Measurements from ENCODE around the gene PCDHA11. TPM values are rescaled to one million over a fixed set of nuclear protein-coding genes. Genes with fewer than 3 reads are reported as not detected.
"Not testable (repeated sequence)": the region's sequence is repeated elsewhere in the genome, so short reads cannot be mapped to it uniquely, and the experiment has no call there.

The PCDHA11 gene, protein sequence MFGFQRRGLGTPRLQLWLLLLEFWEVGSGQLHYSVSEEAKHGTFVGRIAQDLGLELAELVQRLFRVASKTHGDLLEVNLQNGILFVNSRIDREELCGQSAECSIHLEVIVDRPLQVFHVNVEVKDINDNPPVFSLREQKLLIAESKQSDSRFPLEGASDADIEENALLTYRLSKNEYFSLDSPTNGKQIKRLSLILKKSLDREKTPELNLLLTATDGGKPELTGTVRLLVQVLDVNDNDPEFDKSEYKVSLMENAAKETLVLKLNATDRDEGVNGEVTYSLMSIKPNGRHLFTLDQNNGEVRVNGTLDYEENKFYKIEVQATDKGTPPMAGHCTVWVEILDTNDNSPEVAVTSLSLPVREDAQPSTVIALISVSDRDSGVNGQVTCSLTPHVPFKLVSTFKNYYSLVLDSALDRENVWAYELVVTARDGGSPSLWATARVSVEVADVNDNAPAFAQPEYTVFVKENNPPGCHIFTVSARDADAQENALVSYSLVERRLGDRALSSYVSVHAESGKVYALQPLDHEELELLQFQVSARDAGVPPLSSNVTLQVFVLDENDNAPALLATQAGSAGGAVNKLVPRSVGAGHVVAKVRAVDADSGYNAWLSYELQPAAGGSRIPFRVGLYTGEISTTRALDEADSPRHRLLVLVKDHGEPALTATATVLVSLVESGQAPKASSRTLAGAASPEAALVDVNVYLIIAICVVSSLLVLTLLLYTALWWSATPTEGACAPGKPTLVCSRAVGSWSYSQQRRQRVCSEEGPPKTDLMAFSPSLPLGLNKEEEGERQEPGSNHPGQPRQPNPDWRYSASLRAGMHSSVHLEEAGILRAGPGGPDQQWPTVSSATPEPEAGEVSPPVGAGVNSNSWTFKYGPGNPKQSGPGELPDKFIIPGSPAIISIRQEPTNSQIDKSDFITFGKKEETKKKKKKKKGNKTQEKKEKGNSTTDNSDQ
- total RNA-seq: not detected

DNA sequence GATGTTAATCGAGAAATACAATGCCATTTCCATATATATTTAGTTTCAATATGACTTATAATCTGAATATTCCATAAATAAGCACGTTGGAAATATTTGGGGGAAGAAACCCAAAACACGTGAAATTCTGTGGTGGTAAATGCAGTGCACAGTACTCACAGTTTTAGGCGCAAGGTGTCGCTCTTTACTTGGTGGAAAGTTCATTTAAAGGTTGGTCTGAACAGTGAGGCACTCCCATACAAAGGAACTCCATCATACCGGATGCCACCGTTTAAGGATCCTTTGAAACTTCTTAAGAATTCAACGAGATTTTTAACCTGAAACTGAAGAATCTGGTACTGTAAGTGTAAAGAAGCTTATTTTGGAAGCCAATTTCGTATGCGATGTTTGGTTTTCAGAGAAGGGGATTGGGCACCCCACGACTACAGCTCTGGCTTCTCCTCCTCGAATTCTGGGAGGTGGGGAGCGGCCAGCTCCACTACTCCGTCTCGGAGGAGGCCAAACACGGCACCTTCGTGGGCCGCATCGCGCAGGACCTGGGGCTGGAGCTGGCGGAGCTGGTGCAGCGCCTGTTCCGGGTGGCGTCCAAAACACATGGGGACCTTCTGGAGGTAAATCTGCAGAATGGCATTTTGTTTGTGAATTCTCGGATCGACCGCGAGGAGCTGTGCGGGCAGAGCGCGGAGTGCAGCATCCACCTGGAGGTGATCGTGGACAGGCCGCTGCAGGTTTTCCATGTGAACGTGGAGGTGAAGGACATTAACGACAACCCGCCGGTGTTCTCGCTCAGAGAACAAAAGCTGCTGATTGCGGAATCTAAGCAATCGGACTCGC lies at the start of gene PCDHA11:
Gene PCDHA11, plus strand, starts transcription at position 237 of the 834 bp plus-strand sequence. Its CDS starts 147 bp downstream, at position 384.
- peaks cover 6% of the 10 kb centered on the region for H3K9me3 Mint-ChIP-seq (ENCODE audit: low read depth)
- no peaks in the 10 kb centered on the region for H3K36me3 Mint-ChIP-seq
- no peak within 1 kb of the TSS for H3K27ac Mint-ChIP-seq
- H3K4me1 Mint-ChIP-seq: no peaks in the 10 kb centered on the region
- no peak within 1 kb of the TSS for H3K4me3 Mint-ChIP-seq
- ATAC-seq: no peak
- CTCF ChIA-PET: no interaction called here
- no peak for DNase-seq
- no peaks in the 10 kb centered on the region for H3K27me3 Mint-ChIP-seq

DNA sequence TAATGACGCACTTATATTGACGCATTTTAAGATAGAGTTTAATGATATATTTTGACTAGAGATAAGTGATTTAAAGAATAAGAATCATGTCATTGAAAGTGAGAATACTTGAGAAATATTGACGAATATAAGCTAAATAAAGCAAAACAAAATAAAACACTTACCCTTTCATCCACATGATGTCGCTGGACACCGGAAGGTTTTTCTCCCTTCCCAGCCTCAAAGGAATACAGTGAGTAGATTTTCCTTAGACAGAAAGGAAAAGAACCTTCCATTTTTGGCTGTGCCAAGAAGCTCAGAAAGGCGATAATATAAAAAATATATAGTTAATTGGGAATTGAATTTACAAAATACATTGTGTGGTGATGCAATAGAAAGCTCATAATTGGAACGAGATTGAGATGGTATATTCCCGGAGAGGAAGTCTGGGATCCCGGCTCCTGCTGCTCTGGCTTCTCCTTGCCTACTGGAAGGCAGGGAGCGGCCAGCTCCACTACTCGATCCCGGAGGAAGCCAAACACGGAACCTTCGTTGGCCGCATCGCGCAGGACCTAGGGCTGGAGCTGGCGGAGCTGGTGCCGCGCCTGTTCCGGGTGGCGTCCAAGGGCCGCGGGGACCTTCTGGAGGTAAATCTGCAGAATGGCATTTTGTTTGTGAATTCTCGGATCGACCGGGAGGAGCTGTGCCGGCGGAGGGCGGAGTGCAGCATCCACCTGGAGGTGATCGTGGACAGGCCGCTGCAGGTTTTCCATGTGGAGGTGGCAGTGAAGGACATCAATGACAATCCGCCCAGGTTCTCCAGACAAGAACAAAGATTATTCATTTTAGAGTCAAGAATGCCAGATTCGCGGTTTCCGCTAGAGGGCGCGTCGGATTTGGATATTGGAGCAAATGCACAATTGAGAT lies 47.1 kb upstream of the PCDHA11 start, which contains the start of gene PCDHA5:
Gene PCDHA5, plus strand, starts transcription at position 239 of the 906 bp plus-strand sequence.
- H3K27me3 Mint-ChIP-seq: peaks cover 2% of the 10 kb centered on the region
- H3K36me3 Mint-ChIP-seq: peaks cover 1% of the 10 kb centered on the region
- no peak within 1 kb of the TSS for H3K4me3 Mint-ChIP-seq
- CTCF ChIA-PET: no interaction called here
- H3K9me3 Mint-ChIP-seq (ENCODE audit: low read depth): peaks cover 6% of the 10 kb centered on the region
- no peaks in the 10 kb centered on the region for H3K4me1 Mint-ChIP-seq
- ATAC-seq (no peak), DNase-seq (no peak)
- no peak within 1 kb of the TSS for H3K27ac Mint-ChIP-seq

DNA sequence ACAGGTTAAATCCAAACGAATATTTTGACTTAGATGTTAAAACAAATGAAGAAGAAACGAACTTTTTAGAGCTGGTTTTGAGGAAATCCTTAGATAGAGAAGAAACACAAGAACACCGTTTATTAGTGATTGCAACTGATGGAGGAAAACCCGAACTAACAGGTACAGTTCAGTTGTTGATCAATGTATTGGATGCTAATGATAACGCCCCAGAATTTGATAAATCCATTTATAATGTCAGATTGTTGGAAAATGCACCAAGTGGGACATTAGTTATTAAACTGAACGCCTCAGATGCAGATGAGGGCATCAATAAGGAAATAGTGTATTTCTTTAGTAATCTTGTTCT lies 46.5 kb upstream of the PCDHA11 start:
- Mint-ChIP-seq H3K36me3 (peaks cover 3% of the 10 kb centered on the region), H3K9me3 (ENCODE audit: low read depth) (peaks cover 7% of the 10 kb centered on the region), H3K4me1 (no peaks in the 10 kb centered on the region), H3K27ac (no peak overlapping the region), H3K4me3 (no peak overlapping the region), H3K27me3 (peaks cover 6% of the 10 kb centered on the region)
- no peak for ATAC-seq
- CTCF ChIA-PET: no interaction called here
- no peak for DNase-seq

DNA sequence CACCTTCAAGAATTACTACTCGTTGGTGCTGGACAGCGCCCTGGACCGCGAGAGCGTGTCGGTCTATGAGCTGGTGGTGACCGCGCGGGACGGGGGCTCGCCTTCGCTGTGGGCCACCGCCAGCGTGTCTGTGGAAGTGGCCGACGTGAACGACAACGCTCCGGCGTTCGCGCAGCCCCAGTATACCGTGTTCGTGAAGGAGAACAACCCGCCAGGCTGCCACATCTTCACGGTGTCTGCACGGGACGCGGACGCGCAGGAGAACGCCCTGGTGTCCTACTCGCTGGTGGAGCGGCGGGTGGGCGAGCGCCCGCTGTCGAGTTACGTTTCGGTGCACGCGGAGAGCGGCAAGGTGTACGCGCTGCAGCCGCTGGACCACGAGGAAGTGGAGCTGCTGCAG lies 45.8 kb upstream of the PCDHA11 start:
- H3K4me1 Mint-ChIP-seq; H3K36me3 Mint-ChIP-seq; ATAC-seq; DNase-seq; H3K27ac Mint-ChIP-seq; H3K4me3 Mint-ChIP-seq; CTCF ChIA-PET; H3K27me3 Mint-ChIP-seq; H3K9me3 Mint-ChIP-seq (ENCODE audit: low read depth): not testable (repeated sequence)

DNA sequence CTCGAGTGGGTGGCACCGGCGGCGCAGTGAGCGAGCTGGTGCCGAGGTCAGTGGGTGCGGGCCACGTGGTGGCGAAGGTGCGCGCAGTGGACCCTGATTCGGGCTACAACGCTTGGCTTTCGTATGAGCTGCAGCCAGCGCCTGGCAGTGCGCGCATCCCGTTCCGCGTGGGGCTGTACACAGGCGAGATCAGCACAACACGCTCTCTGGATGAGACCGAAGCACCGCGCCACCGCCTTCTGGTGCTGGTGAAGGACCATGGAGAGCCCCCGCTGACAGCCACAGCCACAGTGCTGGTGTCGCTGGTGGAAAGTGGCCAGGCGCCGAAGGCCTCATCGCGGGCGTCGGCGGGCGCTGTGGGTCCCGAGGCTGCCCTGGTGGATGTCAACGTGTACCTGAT lies 45.3 kb upstream of the PCDHA11 start:
- H3K36me3 Mint-ChIP-seq: peaks cover 3% of the 10 kb centered on the region
- CTCF ChIA-PET: no interaction called here
- no peak overlapping the region for H3K4me3 Mint-ChIP-seq
- no peak overlapping the region for H3K27ac Mint-ChIP-seq
- DNase-seq: no peak
- peaks cover 10% of the 10 kb centered on the region for H3K9me3 Mint-ChIP-seq (ENCODE audit: low read depth)
- H3K27me3 Mint-ChIP-seq: peaks cover 10% of the 10 kb centered on the region
- no peaks in the 10 kb centered on the region for H3K4me1 Mint-ChIP-seq
- no peak for ATAC-seq

DNA sequence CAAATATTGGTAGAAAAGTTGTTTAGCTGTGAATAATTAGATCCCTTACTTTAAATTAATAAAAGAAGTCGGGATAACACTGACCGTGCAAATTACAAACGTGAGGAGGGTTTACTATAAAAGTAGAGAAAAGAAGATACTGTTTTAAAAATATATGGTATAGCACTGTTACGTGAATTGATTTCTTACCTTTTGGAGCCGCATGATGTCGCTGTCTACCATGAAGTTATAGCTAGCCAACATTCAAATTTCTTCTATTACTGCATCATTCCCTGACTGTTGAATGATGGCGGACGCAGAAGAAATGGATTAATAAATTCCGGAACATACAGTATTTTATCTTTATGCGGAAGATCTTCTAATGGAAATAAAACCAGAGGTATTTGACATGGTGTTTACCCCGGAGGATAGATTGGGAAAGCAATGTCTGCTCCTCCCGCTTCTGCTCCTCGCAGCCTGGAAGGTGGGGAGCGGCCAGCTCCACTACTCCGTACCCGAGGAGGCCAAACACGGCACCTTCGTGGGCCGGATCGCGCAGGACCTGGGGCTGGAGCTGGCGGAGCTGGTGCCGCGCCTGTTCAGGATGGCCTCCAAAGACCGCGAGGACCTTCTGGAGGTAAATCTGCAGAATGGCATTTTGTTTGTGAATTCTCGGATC lies 40.9 kb upstream of the PCDHA11 start, which contains the start of gene PCDHA6:
Gene PCDHA6, plus strand, starts transcription at position 257 of the 658 bp plus-strand sequence. Its CDS starts 132 bp downstream, at position 389.
- H3K27me3 Mint-ChIP-seq: peaks cover 12% of the 10 kb centered on the region
- H3K27ac Mint-ChIP-seq: no peak within 1 kb of the TSS
- H3K9me3 Mint-ChIP-seq (ENCODE audit: low read depth): peaks cover 12% of the 10 kb centered on the region
- ATAC-seq (no peak), DNase-seq (no peak)
- peaks cover 2% of the 10 kb centered on the region for H3K36me3 Mint-ChIP-seq
- no peaks in the 10 kb centered on the region for H3K4me1 Mint-ChIP-seq
- CTCF ChIA-PET: no interaction called here
- no peak within 1 kb of the TSS for H3K4me3 Mint-ChIP-seq

DNA sequence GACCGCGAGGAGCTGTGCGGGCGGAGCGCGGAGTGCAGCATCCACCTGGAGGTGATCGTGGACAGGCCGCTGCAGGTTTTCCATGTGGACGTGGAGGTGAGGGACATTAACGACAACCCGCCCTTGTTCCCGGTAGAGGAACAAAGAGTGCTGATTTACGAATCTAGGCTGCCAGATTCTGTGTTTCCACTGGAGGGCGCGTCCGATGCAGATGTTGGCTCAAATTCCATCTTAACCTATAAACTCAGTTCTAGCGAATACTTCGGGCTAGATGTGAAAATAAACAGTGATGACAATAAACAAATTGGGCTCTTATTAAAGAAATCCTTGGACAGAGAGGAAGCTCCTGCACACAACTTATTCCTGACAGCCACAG lies 40.4 kb upstream of the PCDHA11 start:
- no peak overlapping the region for H3K4me3 Mint-ChIP-seq
- no peak overlapping the region for H3K27ac Mint-ChIP-seq
- no peak for ATAC-seq
- DNase-seq: no peak
- no peaks in the 10 kb centered on the region for H3K4me1 Mint-ChIP-seq
- peaks cover 15% of the 10 kb centered on the region for H3K9me3 Mint-ChIP-seq (ENCODE audit: low read depth)
- H3K27me3 Mint-ChIP-seq: peaks cover 12% of the 10 kb centered on the region
- CTCF ChIA-PET: no interaction called here
- H3K36me3 Mint-ChIP-seq: peaks cover 2% of the 10 kb centered on the region

DNA sequence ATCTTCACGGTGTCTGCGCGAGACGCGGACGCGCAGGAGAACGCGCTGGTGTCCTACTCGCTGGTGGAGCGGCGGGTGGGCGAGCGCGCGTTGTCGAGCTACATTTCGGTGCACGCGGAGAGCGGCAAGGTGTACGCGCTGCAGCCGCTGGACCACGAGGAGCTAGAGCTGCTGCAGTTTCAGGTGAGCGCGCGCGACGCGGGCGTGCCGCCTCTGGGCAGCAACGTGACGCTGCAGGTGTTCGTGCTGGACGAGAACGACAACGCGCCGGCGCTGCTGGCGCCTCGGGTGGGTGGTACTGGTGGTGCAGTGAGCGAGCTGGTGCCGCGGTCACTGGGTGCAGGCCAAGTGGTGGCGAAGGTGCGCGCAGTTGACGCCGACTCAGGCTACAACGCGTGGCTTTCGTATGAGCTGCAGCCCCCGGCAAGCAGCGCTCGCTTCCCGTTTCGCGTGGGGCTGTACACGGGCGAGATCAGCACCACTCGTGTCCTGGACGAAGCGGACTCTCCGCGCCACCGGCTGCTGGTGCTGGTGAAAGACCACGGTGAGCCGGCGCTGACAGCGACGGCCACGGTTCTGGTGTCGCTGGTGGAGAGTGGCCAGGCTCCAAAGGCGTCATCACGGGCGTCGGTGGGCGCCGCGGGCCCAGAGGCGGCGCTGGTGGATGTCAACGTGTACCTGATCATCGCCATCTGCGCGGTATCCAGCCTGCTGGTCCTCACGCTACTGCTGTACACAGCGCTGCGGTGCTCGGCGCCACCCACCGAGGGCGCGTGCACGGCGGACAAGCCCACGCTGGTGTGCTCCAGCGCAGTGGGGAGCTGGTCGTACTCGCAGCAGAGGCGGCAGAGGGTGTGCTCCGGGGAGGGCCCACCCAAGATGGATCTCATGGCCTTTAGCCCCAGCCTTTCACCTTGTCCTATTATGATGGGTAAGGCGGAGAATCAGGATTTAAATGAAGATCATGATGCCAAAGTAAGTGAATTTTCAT lies 39.0 kb upstream of the PCDHA11 start:
- not testable (repeated sequence) for H3K4me3 Mint-ChIP-seq
- CTCF ChIA-PET: interaction anchor here (1.1 kb wide), 1 partner anchor 211 kb away, joined by 3 read pairs; no protein-coding TSS in a partner anchor
- peaks cover 14% of the 10 kb centered on the region for H3K27me3 Mint-ChIP-seq

DNA sequence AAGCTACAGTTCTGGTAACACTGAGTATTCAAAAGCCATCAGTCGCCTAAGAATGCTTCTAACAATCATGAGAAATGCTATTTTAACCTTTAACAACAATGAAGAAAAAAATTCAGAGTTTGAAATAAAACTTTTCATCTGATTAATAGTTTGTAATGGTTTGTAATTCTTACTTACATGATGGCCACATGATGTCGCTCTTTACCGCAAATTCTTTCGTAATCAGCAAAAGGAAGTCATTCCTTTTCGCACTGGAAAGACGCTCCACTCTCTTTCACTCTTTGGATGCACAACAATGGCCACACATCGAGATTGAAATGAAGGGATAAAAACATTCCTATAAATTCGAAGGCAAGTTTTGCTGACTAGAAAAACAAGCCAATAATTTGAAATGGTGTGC lies 34.8 kb upstream of the PCDHA11 start, which contains the start of gene PCDHA7:
Gene PCDHA7, plus strand, starts transcription at position 277 of the 400 bp plus-strand sequence. Its CDS starts 115 bp downstream, at position 392.
- DNase-seq: no peak
- no peak for ATAC-seq
- Mint-ChIP-seq H3K4me1 (no peaks in the 10 kb centered on the region), H3K27me3 (peaks cover 3% of the 10 kb centered on the region), H3K27ac (no peak within 1 kb of the TSS), H3K36me3 (peaks cover 1% of the 10 kb centered on the region), H3K9me3 (ENCODE audit: low read depth) (peaks cover 11% of the 10 kb centered on the region), H3K4me3 (no peak within 1 kb of the TSS)
- CTCF ChIA-PET: no interaction called here

More for the DNA sequence above, 39.0 kb upstream of the PCDHA11 start:
- H3K9me3 Mint-ChIP-seq (ENCODE audit: low read depth): peaks cover 17% of the 10 kb centered on the region
- not testable (repeated sequence) for ATAC-seq, H3K27ac Mint-ChIP-seq, H3K4me1 Mint-ChIP-seq, DNase-seq, H3K36me3 Mint-ChIP-seq

DNA sequence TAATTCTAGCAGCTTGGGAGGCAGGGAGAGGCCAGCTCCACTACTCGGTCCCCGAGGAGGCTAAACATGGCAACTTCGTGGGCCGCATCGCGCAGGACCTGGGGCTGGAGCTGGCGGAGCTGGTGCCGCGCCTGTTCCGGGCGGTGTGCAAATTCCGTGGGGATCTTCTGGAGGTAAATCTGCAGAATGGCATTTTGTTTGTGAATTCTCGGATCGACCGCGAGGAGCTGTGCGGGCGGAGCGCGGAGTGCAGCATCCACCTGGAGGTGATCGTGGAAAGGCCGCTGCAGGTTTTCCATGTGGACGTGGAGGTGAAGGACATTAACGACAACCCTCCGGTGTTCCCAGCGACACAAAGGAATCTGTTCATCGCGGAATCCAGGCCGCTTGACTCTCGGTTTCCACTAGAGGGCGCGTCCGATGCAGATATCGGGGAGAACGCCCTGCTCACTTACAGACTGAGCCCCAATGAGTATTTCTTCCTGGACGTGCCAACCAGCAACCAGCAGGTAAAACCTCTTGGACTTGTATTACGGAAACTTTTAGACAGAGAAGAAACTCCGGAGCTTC lies 34.2 kb upstream of the PCDHA11 start:
- H3K4me3 Mint-ChIP-seq; H3K27ac Mint-ChIP-seq; H3K36me3 Mint-ChIP-seq; H3K27me3 Mint-ChIP-seq; H3K9me3 Mint-ChIP-seq (ENCODE audit: low read depth); DNase-seq; CTCF ChIA-PET; H3K4me1 Mint-ChIP-seq; ATAC-seq: not testable (repeated sequence)
